Neutrophil (primary cell): ENCODE measurements around the gene ANKRD11.
A peak's percentile ranks its signal among the peaks of the same experiment; 100 is the strongest.
"Not testable (repeated sequence)": the region's sequence is repeated elsewhere in the genome, so short reads cannot be mapped to it uniquely, and the experiment has no call there.

Experiments used
- H3K27ac ChIP-seq: fragments of 200-600 bp; sonication (generic); 2 replicates; pipeline ENCODE4 v1.5.1; 2016; ENCODE audit warnings: mild to moderate bottlenecking, moderate library complexity
- H3K27me3 ChIP-seq: fragments of 200-600 bp; sonication (generic); 2 replicates; pipeline ENCODE4 v1.6.0; 2016; ENCODE audit warnings: mild to moderate bottlenecking
- H3K36me3 ChIP-seq: fragments of 200-600 bp; sonication (generic); 2 replicates; pipeline ENCODE4 v1.5.1; 2017
- H3K4me1 ChIP-seq, 2 experiments: fragments of 200-600 bp in 1 of 2; sonication (generic) in 1 of 2; 1 replicate in 1 of 2; 2 replicates in 1 of 2; pipeline versions ENCODE4 v1.5.1 to v1.6.1; 2013 to 2016; ENCODE audit warnings: low read depth in 1 of 2, low read length in 1 of 2, mild to moderate bottlenecking in 1 of 2, moderate library complexity in 1 of 2; ENCODE audit not compliant: control insufficient read depth in 1 of 2, insufficient read depth in 1 of 2
- H3K4me3 ChIP-seq, 2 experiments: fragments of 200-600 bp in 1 of 2; sonication (generic) in 1 of 2; 1 replicate in 1 of 2; 2 replicates in 1 of 2; pipeline ENCODE4 v1.5.1; 2013 to 2016; ENCODE audit warnings: low read depth in 1 of 2, low read length in 1 of 2, mild to moderate bottlenecking in 1 of 2, moderate library complexity in 1 of 2
- H3K9me3 ChIP-seq: fragments of 200-600 bp; sonication (generic); 2 replicates; pipeline ENCODE4 v1.5.1; 2016
- CTCF ChIP-seq: fragments of 200-600 bp; sonication (generic); IDR thresholded peaks from 2 replicates; pipeline ENCODE4 v1.5.1; 2016; ENCODE audit warnings: antibody characterized with exemption

The ANKRD11 gene

GRCh38 chr16:89264800-89265550 lies 225.4 kb downstream of the ANKRD11 start:
- Histone ChIP-seq H3K36me3 (peaks cover 48% of the 10 kb centered on the region), H3K4me1 (no peaks in the 10 kb centered on the region), H3K9me3 (no peaks in the 10 kb centered on the region), H3K4me3 (no peak overlapping the region), H3K27me3 (no peaks in the 10 kb centered on the region), H3K27ac (no peak overlapping the region)
- TF ChIP-seq CTCF: no peak

DNA sequence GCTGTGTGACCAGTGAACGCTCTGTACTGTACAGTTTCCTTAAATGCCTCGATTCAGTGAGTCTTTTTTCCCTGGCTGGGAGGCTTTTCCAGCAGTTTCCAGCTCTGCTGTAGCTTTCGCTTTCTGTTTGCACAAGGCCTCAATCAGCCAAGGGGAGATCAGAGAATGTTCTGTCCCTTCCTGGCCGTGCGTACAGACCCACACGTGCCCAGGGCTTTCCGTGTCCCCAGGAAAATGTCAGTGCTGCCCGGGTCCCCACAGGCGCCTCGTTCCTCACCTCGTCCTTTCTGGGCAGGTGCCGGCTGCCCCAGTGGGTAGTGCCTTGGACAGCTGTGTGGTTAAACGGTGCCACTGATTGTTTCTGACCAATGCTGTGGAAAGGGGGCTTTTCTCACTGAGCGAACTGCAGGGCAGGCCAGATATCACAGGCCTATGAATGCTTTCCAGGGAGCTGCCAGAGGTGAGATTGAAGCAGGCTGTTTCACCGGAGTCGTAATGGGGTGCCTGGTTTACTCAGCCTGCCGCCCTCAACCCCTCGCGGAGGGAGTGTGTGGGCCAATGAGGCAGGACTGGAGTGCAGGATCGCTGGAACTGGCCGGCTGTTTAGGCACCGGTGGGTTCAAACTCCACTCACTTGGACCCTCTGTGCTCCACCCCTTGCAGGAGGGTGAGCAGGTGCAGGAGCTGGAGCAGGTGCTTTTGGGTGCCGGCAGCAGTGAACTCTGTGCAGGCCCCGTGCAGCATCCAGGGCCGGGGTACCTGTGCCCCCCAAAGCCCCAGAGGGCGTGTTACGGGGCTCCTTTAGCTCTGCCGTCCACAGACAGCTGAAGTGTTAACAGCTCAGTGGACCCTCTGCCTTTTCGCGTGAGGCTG lies 228.4 kb downstream of the ANKRD11 start:
- Histone ChIP-seq H3K4me1 (peaks cover 7% of the 10 kb centered on the region in 2 experiments), H3K27ac (no peak overlapping the region), H3K27me3 (peaks cover 27% of the 10 kb centered on the region), H3K36me3 (peaks cover 23% of the 10 kb centered on the region), H3K9me3 (no peaks in the 10 kb centered on the region), H3K4me3 (no peak overlapping the region)
- TF ChIP-seq CTCF: no peak

GRCh38 chr16:89259901-89260300 lies 230.5 kb downstream of the ANKRD11 start:
- not testable (repeated sequence) for H3K36me3 ChIP-seq, H3K9me3 ChIP-seq, H3K4me3 ChIP-seq, H3K27ac ChIP-seq
- Histone ChIP-seq H3K4me1 (peaks cover 18 to 21% of the 10 kb centered on the region in 2 experiments), H3K27me3 (peaks cover 37% of the 10 kb centered on the region)

DNA sequence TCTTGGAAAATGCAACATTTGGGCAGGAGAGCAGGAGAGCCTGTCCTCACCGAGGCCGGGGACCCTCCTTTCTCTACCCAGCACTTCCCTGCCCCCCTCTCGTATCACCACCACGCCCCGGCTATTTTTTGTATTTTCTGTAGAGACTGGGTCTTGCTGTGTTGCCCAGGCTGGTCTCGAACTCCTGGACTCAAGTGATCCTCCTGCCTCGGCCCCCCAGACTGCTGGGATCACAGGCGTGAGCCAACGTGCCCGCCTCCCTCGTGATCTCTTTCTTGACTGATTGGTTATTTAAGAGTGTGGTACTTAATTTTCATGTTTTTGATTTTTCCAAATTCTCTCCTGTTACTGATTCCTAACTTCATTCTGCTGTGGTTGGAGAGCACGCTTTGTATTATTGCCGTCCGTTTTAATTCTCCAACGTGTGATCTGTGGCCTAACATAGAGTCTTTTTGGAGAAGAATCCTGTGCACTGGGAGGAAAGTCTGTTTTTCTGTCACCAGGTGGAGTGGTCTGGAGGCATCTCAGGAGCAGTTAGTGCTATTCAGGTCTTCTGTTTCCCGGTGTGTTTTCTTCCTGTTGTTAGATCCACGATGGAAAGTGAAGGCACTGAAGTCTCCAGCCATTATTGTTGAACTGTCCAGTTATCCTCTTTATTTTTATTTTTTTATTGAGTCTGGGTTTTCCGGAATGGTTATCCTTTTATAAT lies 232.4 kb downstream of the ANKRD11 start:
- Histone ChIP-seq H3K36me3 (no peaks in the 10 kb centered on the region), H3K27ac (no peak overlapping the region), H3K4me1 (peaks cover 18 to 25% of the 10 kb centered on the region in 2 experiments), H3K4me3 (no peak overlapping the region), H3K9me3 (no peaks in the 10 kb centered on the region), H3K27me3 (peaks cover 37% of the 10 kb centered on the region)
- TF ChIP-seq CTCF: no peak

DNA sequence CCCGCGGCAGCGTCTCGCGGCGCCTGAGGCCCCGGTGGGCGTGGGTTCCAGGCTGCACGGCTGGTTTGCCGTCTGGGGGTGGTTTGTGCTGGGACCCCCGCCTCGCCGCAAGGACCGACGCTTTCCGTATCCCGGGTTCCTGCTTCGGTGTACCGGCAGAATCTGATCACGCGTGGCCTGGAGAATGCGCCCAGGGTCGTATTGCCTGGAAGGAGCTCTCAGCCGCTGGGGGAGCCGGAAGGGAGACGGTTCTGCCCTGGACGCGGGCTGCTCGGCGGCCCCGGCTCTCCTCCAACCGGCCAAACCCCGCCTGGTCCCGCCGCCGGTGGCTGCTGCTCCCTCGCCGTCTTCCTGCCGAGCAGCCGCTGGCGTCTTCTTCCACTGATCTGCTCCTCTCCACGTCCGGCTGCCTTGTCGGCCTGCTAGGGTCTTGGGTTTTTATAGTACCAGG lies 233.1 kb downstream of the ANKRD11 start:
- Histone ChIP-seq H3K9me3 (no peaks in the 10 kb centered on the region), H3K27me3 (peaks cover 37% of the 10 kb centered on the region), H3K4me3 (peak overlapping the region; percentile 6 to 47), H3K27ac (no peak overlapping the region), H3K4me1 (peaks cover 18 to 25% of the 10 kb centered on the region in 2 experiments), H3K36me3 (no peaks in the 10 kb centered on the region)
- no peak for TF ChIP-seq CTCF
